Caki2 (cell line): ENCODE measurements around the gene TBC1D1. TPM values are rescaled to one million over a fixed set of nuclear protein-coding genes. Genes with fewer than 3 reads are reported as not detected.

Experiments used
- DNase-seq: peaks from one replicate; pipeline ENCODE4 v3.0.0-alpha.2; 2015; ENCODE audit warnings: low read depth
- in situ Hi-C: cut with HindIII; loops from 2 replicates; pipeline ENCODE4 v1.10.0; 2016; ENCODE audit warnings: low sequenced_read_pairs, low pct_unique_long_range_greater_than_20kb, mixed read lengths
- total RNA-seq: library from RNA; depleted of rRNA; stranded (reverse); fragments of >200 nt; shearing (Covaris generic); gene quantifications from 2 replicates; pipeline ENCODE4 v1.2.3, GENCODE V29; 2014; ENCODE audit warnings: low replicate concordance

Gene TBC1D1
- total RNA-seq, 1 experiment from 2014 or later = 38.6 TPM

DNA sequence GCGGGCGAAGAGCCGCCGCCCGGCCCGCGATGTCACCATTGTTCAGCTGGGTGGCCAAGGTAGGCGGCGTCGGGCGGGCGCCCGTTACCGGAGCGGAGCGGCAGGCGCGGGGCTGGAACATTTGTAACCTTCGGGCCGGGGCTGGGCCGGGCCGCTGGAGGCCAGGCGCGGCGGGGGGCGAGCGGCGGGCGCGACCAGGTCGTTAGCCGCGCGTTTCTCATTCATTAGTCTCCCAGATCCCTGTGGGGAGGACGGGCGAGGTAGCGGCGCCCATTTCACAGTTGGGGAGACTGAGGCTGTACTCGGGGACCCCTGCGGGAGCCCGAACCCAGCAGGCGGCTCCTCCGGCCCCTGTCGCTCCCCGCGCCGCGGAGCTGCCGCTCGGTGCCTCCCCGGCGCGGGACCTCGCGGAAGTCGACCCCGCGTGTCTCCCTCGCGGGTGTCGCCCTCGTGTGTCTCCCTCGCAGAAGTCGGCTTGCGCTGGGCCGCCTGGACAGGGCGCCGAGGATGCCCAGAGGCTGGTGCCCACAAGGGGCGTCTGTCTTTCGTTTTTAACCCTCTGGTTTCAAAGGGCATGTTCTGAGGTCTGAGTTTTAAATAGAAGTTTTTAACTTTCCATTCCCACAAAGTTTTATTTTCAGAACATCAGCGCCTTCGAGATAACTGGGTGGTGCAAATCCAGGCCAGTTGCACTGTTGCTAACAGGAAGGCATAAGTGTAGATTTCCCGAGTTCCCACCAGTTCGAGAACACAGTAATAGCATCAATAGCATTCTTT lies 86.8 kb downstream of the TBC1D1 start:
- in situ Hi-C loops = no loop called here
- DNase-seq = peak; percentile 62

DNA sequence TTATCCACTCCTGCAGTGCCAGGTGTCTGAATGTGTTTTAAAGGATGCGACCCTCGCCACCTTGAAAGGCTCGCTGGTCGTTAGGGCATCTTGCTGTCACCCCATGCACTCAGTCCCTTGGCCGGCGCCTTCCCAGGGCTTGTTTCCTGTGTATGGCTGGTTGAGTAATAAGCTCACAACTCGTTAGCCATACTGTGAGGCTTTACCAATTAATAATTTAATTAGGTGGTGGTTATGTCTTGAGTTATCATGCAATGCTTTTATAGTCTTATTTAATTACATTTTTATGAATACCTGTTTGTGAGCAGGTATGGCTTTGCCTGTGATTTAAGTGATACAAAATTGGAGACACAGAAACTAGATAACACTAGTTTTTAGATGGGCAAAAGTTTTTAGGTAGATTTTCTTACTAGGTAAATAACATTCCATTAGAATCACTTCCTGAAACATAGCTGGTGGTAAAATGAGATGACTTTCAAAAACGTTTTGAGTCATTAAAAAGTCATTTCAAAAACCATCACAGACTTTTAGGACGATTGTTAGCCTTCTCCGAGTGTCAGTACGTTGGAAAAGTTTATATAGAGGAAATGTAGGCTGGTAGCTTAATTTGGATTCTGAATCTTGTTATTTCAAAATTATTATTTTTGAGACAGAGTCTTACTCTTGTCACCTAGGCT lies 87.5 kb downstream of the TBC1D1 start:
- in situ Hi-C loops = no loop called here
- DNase-seq = no peak

DNA sequence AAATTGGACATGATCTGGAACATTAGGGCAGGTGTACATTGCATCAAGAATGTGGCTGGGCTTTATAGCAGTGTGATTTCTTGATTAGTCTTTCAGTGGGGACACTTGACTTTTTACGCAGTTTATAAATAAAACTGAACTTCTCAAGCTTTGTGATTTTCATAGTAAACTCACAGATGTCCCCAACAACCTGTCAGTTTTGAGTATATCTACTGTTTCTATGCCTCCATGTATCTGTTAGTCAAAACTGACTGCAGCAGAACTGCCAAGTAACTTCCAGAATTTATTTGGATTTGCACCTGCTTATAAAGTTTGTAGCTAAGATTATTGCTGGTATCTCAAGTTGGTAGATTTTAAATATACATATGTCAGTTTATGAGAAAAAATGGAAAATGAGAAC lies 89.4 kb downstream of the TBC1D1 start:
- in situ Hi-C loops = no loop called here
- DNase-seq = no peak

DNA sequence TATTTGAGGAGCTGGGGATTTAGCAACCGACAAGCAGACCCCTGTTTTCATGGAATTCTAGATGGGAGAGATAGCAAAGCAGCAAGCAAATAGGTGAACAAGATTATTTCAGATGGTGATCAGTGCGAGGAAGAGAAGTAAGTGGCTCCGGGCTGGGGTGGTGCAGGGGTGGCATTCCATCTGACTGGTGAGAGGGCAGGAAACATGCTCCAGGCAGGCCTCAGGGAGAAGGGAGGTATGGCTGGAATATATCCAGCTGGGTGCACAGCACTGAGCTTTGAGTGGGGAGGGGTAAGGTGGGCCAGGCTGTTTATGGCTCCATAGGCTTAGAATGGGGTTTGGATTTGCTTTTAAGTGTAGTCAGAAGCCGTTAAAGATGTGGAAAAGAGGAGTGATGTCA lies 90.5 kb downstream of the TBC1D1 start:
- DNase-seq = no peak
- in situ Hi-C loops = no loop called here

DNA sequence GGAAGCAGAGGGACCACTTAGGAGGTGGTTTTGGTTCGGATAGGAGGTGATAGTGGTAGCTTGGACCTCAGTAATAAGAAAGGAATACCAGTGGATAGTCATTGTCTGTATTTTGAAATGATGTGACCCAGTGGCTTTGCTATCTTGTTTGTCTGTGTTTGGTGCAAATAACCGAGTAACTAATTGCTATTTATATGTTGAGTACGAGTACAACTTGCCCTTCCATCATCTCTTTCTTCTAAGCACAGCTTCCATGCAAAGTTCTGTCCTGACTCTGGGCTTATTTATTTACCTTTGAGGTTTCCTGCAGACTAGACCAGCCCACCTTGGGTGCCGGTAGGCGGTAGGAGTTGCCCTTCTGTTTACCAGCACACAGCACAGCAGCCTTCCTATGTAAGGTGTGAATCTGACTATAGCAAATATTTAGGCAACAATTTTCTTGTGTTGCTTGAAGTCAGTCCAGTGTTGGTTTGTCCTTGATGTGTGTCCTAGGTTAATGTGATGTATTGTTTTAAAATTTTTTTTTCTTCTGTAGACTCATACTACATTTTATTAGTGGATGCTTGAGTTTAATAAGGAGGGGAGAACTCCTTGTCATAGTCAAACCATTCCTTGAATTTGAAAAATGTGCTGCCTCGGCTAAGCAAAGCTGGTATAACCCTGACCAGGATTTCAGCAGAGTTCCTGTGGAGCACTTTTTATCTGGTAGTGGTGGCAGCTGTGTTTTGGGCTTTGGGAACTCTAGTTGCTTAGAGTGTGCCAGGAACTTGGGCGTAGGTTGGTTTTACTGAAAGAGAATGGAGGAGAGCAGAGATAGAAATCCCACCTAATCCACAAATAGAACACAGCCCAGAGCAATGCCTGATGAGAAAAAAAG lies 91.2 kb downstream of the TBC1D1 start:
- no peak for DNase-seq
- in situ Hi-C loops = no loop called here

DNA sequence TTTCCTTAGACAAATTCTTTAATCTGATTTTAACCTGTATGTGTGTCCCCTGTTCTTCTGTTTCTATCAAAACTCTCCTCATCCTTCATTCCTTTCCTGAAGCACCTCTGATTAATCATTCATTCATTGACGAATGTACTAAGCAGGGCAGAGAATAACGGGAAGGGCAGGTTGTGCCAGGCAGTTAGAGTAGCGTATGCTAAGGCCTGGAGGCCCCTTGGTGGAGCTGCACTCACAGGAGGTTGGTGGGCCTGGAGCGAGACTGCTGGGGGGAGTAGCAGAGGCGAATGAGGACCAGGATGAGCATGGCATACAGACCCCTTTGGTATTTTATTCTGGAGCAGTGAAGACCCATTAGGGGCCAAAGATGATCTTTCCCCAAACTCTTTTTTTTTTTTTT lies 91.9 kb downstream of the TBC1D1 start:
- in situ Hi-C loops = no loop called here
- DNase-seq = no peak

DNA sequence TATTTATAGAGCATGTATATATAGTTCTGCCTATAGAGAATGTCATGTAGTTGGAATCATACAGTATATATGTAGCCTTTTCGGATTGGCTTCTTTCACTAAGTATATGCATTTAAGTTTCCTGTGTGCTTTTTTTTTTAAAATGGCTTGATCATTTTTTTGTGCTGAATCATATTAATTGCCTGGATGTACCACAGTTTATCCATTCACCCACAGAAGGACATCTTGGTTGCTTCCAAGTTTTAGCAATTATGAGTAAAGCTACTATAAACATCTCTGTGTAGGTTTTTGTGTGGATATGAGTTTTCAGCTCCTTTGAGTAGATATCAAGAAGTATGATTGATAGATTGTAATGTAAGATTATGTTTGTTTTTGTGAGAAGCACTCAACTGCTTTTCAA lies 93.1 kb downstream of the TBC1D1 start:
- in situ Hi-C loops = no loop called here
- no peak for DNase-seq

DNA sequence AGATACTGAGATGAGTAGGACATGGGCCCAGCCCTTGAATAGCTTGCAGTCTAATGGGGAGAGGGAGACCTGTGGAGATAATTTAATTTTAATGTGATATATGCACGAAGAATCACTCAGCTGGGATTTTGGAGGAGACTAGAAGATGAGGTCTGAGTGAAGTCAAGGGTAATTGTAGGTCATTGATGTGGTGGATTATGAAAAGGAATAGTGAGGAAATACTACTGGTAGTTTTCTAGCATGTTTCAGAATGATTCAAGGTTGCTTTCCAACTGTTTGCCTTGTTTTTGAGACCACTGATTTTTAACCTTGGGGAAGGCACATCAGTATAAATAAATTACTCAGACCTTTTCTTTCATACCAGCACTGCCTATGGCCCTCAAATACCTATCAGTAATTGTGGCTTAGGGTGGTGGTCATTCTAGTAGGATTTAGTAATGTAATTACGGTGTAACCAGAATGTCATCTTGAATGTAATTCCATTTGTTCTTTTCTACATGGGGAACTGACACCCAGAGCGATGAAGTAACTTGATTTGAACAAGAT lies 94.9 kb downstream of the TBC1D1 start:
- in situ Hi-C loops = no loop called here
- DNase-seq = no peak

DNA sequence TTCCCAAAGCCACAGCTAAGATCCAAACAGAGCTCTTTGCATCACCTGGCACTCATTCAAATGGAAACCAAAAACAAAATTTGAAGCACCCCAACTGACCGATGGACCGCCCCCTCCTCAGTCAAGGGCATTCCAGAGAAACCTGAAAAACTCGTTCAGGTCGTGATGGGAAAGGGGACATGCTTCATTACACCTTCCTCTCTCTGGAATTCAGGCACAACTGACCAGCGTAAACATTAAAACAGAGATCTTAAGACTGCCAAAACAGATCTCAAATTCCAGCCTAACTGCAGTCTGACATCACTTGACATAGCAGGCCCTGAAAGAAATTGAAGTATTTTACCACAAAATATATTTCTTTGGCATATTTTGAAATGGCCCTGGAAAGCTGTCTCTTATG lies 97.8 kb downstream of the TBC1D1 start:
- no peak for DNase-seq
- in situ Hi-C loops = no loop called here

DNA sequence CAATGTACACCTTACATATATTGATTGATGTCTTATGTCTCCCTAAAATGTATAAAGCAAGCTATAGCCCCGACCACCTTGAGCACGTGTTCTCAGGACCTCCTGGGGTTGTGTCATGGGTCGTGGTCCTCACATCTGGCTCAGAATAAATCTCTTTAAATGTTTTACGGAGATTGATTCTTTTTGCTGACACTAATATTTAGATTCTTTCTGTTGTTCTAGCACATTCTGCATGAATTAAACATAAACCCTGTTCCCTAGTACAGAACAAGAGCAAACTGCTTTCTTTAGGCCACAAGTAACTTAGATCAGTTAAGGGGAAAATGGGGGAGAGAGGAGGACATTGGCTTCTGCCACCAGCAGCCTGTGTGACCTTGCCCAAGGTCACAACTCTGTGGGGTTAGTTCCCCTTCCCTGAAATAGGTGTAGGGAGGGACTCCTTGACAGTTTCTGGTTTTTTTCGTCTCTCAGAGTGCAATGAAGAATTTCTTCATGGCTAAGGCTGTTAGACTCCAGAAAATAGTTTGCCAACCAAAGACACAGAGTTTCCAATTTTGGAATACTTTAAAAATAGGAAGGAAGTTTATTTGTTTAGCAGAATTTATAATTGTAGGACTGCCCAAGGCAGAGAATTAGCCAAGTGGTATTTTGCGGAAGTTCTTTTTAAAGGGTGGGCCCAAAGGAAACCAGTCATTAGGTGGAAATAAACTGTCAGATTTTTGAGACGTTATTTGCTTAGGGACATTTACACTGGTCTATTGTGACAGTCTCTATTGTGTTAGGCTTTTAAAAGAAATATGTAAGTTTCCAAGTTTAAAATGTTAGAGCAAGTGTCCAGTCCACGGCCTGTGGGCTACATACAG lies 98.7 kb downstream of the TBC1D1 start:
- in situ Hi-C loops = no loop called here
- no peak for DNase-seq

DNA sequence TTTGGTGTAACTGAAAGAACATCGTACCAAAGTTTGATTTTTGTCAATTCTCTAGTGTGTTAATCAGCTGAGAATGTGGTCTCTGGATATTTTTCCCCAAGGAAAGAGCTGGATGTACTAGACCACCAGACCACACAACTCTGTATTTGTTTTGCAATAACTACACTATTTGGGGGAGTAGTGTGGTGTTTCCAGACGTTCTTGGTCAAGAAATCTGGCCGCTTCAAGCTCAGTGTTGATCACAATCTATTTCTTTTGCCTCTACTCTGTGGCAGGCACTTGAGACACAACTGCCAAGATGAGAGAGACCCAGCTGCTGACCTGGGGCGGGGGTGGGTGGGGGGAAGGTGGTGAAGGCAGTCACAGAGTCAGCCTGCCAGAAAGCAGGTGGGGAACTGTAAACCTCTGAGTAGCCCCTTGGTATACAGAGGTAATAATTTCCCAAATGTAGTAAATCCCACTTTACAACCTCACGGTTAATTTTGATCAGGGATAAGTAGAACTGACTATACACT lies 99.9 kb downstream of the TBC1D1 start:
- DNase-seq = no peak
- in situ Hi-C loops = no loop called here

DNA sequence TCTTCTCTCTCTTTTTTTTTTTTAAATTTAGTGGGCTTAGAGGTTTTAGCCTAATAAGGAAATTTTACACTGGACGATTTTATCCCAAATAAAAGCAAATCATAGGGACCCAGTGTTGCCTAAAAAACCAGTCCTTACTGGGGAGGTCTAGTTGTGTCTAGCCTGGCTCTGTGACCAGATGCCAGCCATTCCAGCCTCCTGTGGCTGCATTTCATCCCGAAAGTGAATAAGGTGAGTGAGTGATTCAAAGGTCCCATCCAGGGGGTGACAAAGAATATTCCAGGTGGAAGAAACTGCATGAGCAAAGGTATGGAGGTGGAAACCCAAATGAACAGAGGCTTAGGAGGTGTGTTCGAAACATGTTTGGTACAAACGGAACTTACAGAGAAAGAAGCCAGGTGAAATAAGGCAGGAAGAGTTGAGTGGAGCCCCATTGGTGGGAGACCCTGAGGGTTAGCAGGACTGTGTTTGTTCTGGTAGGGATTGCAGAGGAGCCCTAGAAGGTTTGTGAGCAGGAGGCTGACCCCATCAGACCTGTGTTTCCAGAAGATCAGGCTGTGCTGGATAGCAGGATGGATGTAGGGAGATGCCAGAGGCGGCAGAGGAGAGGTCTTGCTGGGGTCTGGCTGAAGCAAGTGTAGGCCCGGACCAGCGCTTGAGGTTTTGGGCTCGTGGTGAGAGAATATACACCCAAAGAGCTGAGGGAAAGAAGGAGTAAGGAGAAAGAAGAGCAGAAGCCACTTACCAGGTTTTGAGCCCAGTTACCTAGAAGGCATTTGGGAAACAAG lies 100.9 kb downstream of the TBC1D1 start:
- no peak for DNase-seq
- in situ Hi-C loops = no loop called here

DNA sequence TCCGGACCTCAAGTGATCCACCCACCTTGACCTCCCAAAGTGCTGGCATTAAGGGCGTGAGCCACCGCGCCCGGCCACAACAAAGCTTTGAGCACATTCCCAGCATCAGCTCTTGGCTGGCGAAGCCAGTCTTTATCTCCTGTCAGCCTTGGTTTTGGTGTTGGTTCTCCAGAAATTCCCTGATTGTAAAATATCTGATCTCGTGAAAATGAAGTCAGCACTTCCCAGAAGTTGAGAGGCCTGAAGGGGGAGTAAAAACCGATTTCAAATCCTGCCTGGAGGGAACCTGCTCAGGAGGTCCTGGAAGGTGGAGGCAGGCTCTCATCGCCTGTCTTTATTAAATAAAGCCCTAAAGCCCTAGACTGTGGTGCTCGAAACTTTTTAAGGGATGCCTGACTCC lies 102.9 kb downstream of the TBC1D1 start:
- in situ Hi-C loops = no loop called here
- DNase-seq = no peak

DNA sequence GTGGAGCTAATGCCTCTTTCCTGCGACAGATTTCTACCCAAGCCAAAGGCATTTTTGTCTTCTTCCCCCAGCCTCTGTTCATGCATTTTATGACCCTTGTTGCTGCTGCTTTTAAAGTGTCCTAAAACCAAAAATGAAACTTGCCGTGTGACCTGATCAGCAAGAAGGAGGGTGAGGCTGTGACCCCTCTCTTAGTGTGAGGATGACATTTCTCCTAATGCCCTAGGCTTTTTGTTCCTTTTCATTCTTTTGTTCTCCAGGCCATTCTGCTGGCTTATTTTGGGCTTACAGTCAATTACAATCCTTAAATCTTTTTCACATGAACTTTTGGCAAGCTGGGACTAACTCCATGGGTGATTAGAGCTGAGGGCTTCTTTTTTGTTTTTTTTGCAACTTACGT lies 103.7 kb downstream of the TBC1D1 start:
- in situ Hi-C loops = no loop called here
- DNase-seq = no peak

DNA sequence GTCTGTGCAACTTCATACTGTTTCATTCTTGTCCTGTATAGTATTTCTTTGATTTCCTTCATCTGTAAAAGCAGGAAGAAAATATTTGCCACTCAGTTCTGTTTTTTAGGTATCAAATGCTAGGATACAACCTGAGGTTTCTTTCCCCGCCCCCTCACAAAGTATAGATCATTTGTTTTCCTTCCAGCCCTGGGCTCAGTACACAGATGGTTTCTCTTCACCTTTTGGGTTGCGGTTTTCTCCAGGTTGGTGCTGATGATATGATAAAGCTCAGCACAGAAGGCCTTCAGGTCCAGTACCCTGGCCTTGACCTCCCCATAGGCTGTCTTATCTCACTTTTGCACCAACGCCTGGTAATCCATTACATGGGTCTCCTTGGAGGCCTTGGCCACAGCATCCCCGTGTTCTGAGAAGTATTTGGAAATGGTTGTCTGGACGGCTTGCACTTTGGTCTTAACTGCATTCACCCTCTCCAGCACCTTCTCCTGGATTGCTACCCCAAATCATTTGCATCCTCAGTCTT lies 104.5 kb downstream of the TBC1D1 start:
- DNase-seq = no peak
- in situ Hi-C loops = no loop called here

DNA sequence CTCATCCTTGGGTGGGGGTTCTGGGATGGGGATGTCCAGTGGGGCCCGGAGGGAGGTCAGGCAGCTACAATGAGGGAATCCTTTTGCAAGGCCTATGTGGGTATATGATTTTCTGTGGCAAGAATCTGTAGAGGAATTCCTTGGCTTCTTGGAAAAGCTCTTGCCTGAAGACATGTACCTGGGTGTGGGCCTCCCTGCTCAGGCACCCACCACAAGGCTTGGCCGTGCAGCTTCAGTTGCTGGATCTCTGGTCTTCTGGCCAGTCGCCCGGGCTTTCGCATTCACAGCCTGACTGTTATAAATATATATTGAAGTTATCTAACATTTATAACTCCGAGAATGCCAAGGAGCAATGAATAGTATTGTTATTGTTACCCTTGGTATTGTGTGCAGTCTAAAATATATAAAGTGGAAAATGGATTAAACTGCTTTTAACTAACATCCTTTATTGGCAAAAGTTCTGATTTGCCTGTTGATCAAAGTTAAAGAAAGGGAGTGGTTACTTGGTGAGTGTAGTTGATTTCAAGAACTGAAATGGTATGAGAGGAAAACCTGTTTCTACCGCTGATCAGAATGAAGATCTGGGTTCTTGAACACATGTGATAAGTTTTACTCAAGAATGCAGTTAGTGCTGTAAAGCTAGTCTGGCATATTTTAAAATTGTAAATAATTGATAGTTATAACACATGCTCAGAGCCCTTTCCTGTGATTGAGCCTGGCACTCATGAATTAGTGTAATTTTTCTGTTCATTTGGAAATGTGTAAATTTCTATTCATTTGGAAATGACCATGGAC lies 105.3 kb downstream of the TBC1D1 start:
- no peak for DNase-seq
- in situ Hi-C loops = no loop called here
